ENCODE results near the gene OCEL1. TPM values are rescaled to one million over a fixed set of nuclear protein-coding genes. Genes with fewer than 3 reads are reported as not detected.

The OCEL1 gene
- total and polyA plus RNA-seq, 2 of the 13 experiments (the other 11 are each of a cell fraction or from before 2014, with no cell fraction given), result 10.6 to 17.2 TPM

DNA sequence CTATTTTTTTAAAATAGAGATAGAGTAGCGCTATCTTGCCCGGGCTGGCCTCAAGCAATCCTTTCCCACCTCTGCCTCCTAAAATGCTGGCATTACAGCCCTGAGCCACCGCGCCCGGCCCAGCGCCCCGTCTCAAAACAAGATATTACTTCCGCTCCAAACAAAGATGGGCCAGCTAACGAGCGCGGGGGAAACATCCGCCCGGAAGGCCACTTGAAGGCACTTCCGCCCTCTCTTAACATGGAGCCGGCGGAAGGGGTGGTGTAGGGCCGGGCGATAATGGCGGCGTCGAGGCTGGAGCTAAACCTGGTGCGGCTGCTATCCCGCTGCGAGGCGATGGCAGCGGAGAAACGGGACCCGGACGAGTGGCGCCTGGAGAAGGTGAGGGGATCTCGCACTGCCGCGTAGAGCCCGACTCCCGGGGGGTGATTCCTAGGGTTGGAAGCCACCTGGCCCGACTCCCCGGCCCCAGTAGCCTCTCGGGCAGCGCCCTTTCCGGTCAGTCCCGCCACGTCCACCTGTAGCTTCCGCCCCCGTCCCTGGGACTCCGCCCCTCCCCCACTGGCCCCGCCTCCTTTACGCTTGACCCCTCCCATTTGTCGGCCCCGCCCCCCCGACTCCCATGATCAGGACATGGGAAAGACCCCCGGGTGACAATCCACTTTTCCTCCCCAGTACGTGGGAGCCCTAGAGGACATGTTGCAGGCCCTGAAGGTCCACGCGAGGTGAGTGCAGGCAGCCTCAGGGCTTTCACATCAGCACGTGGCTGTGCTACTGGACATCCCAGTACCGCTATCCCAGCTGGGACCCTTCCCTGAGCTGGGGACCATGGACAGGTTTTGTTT lies 10.7 kb upstream of the OCEL1 start, which contains the start of gene USE1 (continued):
- TF ChIP-seq, protein P1, sequence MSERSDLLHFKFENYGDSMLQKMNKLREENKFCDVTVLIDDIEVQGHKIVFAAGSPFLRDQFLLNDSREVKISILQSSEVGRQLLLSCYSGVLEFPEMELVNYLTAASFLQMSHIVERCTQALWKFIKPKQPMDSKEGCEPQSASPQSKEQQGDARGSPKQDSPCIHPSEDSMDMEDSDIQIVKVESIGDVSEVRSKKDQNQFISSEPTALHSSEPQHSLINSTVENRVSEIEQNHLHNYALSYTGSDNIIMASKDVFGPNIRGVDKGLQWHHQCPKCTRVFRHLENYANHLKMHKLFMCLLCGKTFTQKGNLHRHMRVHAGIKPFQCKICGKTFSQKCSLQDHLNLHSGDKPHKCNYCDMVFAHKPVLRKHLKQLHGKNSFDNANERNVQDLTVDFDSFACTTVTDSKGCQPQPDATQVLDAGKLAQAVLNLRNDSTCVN (CRISPR knock-in tag; IDR thresholded peaks at IDR 0.05; ENCODE audit: borderline replicate concordance), result no peak
- TF ChIP-seq NPAS2 (CRISPR knock-in tag; IDR thresholded peaks at IDR 0.05; ENCODE audit: borderline replicate concordance) (no peak), SMAD3 (CRISPR knock-in tag; IDR thresholded peaks at IDR 0.05) (no peak; the same call in 1 of the 2 replicates), ZNF562 (CRISPR knock-in tag; IDR thresholded peaks at IDR 0.05; ENCODE audit: borderline replicate concordance) (no peak), ZNF354B (CRISPR knock-in tag; IDR thresholded peaks at IDR 0.05) (no peak), ZFY (CRISPR knock-in tag; IDR thresholded peaks at IDR 0.05) (peak; percentile 89; the same call in 1 of the 2 replicates), TBP (CRISPR knock-in tag; IDR thresholded peaks at IDR 0.05) (no peak), ZNF652 (CRISPR knock-in tag; IDR thresholded peaks at IDR 0.05; ENCODE audit: borderline replicate concordance, low read depth) (peak; percentile 60; the same call in 1 of the 2 replicates), ZNF33B (CRISPR knock-in tag; IDR thresholded peaks at IDR 0.05) (no peak), ARHGAP35 (CRISPR knock-in tag; IDR thresholded peaks at IDR 0.05; ENCODE audit: borderline replicate concordance) (no peak), CEBPG (CRISPR knock-in tag; IDR thresholded peaks at IDR 0.05) (no peak; the same call in 1 of the 2 replicates), MBNL3 (CRISPR knock-in tag; conservative IDR thresholded peaks at IDR 0.05) (no peak), MTF2 (CRISPR knock-in tag; IDR thresholded peaks at IDR 0.05; ENCODE audit: borderline replicate concordance) (no peak), FIP1L1 (IDR thresholded peaks at IDR 0.05; ENCODE audit: borderline replicate concordance, insufficient read depth, low read depth, low read length) (no peak), GABPB1 (CRISPR knock-in tag; IDR thresholded peaks at IDR 0.05) (peak; percentile 98), GPN1 (CRISPR knock-in tag; IDR thresholded peaks at IDR 0.05; ENCODE audit: borderline replicate concordance) (no peak), TAF1 (CRISPR knock-in tag; IDR thresholded peaks at IDR 0.05) (peak; percentile 96), ZNF775 (CRISPR knock-in tag; IDR thresholded peaks at IDR 0.05; ENCODE audit: borderline replicate concordance) (no peak), CBX5 (CRISPR knock-in tag; IDR thresholded peaks at IDR 0.05; ENCODE audit: borderline replicate concordance) (peak; percentile 67; the same call in 1 of the 2 replicates), TCF12 (IDR thresholded peaks at IDR 0.05) (no peak), TCF12 (CRISPR knock-in tag; IDR thresholded peaks at IDR 0.05) (peak; percentile 52; the same call in 1 of the 2 replicates), ZNF256 (CRISPR knock-in tag; conservative IDR thresholded peaks at IDR 0.05) (no peak), HNF4G (IDR thresholded peaks at IDR 0.05; ENCODE audit: borderline replicate concordance, low read depth, low read length) (no peak), HNF4G (CRISPR knock-in tag; IDR thresholded peaks at IDR 0.05; ENCODE audit: borderline replicate concordance, low read depth) (no peak), ISL2 (CRISPR knock-in tag; IDR thresholded peaks at IDR 0.05) (peak; percentile 51; the same call in 1 of the 2 replicates)
- TF ChIP-seq, protein P2, sequence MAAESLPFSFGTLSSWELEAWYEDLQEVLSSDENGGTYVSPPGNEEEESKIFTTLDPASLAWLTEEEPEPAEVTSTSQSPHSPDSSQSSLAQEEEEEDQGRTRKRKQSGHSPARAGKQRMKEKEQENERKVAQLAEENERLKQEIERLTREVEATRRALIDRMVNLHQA (CRISPR knock-in tag; IDR thresholded peaks at IDR 0.05), result no peak
- TF ChIP-seq, protein P3, sequence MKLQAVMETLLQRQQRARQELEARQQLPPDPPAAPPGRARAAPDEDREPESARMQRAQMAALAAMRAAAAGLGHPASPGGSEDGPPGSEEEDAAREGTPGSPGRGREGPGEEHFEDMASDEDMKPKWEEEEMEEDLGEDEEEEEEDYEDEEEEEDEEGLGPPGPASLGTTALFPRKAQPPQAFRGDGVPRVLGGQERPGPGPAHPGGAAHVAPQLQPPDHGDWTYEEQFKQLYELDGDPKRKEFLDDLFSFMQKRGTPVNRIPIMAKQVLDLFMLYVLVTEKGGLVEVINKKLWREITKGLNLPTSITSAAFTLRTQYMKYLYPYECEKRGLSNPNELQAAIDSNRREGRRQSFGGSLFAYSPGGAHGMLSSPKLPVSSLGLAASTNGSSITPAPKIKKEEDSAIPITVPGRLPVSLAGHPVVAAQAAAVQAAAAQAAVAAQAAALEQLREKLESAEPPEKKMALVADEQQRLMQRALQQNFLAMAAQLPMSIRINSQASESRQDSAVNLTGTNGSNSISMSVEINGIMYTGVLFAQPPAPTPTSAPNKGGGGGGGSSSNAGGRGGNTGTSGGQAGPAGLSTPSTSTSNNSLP (IDR thresholded peaks at IDR 0.05; ENCODE audit: low read depth, low read length), result no peak

Measured in HepG2 (cell line).